Daoy (cell line): ENCODE measurements around the gene PLCL2. TPM values are rescaled to one million over a fixed set of nuclear protein-coding genes. Genes with fewer than 3 reads are reported as not detected.

ENCODE experiments used
- DNase-seq: peaks from one replicate; pipeline ENCODE4 v3.0.0-alpha.2; 2015; ENCODE audit warnings: low read depth
- total RNA-seq: library from RNA; depleted of rRNA; stranded (reverse); fragments of >200 nt; shearing (Covaris generic); gene quantifications from 2 replicates; pipeline ENCODE4 v1.2.3, GENCODE V29; 2014

Gene PLCL2
- total RNA-seq, 1 experiment from 2014 or later: 6.7 TPM

GRCh38 chr3:17011728-17012338 is 127.1 kb downstream of the PLCL2 start:
- DNase-seq: no peak

- peak; percentile 7 for DNase-seq
Observed at GRCh38 chr3:17013050-17013449, 128.3 kb downstream of the PLCL2 start.

- no peak for DNase-seq
Observed at GRCh38 chr3:17013571-17013970, 128.8 kb downstream of the PLCL2 start.

GRCh38 chr3:17014284-17014683 is 129.5 kb downstream of the PLCL2 start:
- DNase-seq: no peak

- no peak for DNase-seq
Observed at GRCh38 chr3:17014709-17015108, 130.0 kb downstream of the PLCL2 start.

GRCh38 chr3:17021614-17022013 is 136.9 kb downstream of the PLCL2 start:
- no peak for DNase-seq

- DNase-seq: peak; percentile 47
Observed at GRCh38 chr3:17023006-17023664, 138.4 kb downstream of the PLCL2 start.

- DNase-seq: no peak
Observed at GRCh38 chr3:17025594-17026139, 140.9 kb downstream of the PLCL2 start.

- DNase-seq: no peak
Observed at GRCh38 chr3:17027318-17027717, 142.6 kb downstream of the PLCL2 start.

- no peak for DNase-seq
Observed at GRCh38 chr3:17028363-17028762, 143.6 kb downstream of the PLCL2 start.

GRCh38 chr3:17030438-17030837 is 145.7 kb downstream of the PLCL2 start:
- DNase-seq: no peak

GRCh38 chr3:17030956-17031652 is 146.3 kb downstream of the PLCL2 start:
- no peak for DNase-seq

GRCh38 chr3:17032407-17033034 is 147.8 kb downstream of the PLCL2 start:
- DNase-seq: peak; percentile 26

GRCh38 chr3:17033516-17034168 is 148.9 kb downstream of the PLCL2 start:
- DNase-seq: no peak

GRCh38 chr3:17035033-17035432 is 150.3 kb downstream of the PLCL2 start:
- no peak for DNase-seq

- DNase-seq: no peak
Observed at GRCh38 chr3:17035966-17036365, 151.2 kb downstream of the PLCL2 start.

GRCh38 chr3:17038141-17038540 is 153.4 kb downstream of the PLCL2 start:
- DNase-seq: no peak

- no peak for DNase-seq
Observed at GRCh38 chr3:17038900-17039553, 154.3 kb downstream of the PLCL2 start.

- DNase-seq: peak; percentile 84
Observed at GRCh38 chr3:17039594-17039993, 154.8 kb downstream of the PLCL2 start.

GRCh38 chr3:17040322-17040989 is 155.7 kb downstream of the PLCL2 start:
- no peak for DNase-seq

- DNase-seq: no peak
Observed at GRCh38 chr3:17040990-17041377, 156.2 kb downstream of the PLCL2 start.
